ENCODE results near the gene PADI2.
"Not testable (repeated sequence)": the region's sequence is repeated elsewhere in the genome, so short reads cannot be mapped to it uniquely, and the experiment has no call there.

The PADI2 gene

GRCh38 chr1:17066361-17067068, 52.7 kb downstream of the PADI2 start:
- no peak for DNase-seq (ENCODE audit: extremely low spot score, insufficient read length, low read depth)
- no peak for FAIRE-seq

- FAIRE-seq (no peak), DNase-seq (ENCODE audit: extremely low spot score, insufficient read length, low read depth) (no peak)
These were observed 53.6 kb downstream of the PADI2 start for GRCh38 chr1:17065666-17066065.

GRCh38 chr1:17062751-17063150, 56.5 kb downstream of the PADI2 start:
- peak; percentile 12 for FAIRE-seq
- DNase-seq (ENCODE audit: extremely low spot score, insufficient read length, low read depth), result not testable (repeated sequence)

- DNase-seq (ENCODE audit: extremely low spot score, insufficient read length, low read depth) (no peak), FAIRE-seq (no peak)
These were observed 57.4 kb downstream of the PADI2 start for GRCh38 chr1:17061892-17062291.

GRCh38 chr1:17061486-17061885, 57.8 kb downstream of the PADI2 start:
- DNase-seq (ENCODE audit: extremely low spot score, insufficient read length, low read depth) (no peak), FAIRE-seq (no peak)

DNA sequence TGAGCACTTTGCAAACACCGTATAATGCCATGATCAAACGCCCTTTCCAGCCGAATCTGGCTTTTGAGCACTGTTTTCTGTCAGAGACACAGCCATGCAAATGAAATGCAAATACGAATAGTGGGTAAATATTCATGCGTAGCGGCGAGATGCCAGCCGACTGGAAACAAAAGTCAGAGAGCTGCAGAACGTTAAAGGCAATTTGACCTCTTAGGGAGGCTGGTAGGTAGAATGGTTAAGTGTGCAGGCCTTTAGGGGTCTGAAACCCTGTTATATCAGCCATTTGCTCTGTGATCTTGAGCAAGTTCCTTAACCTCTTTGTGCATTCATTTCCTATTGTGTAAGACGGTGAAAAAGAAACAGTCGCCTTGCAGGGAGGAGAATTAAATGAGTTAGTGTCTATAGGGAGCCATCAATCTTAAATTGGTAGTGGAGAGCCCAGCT, 58.9 kb downstream of the PADI2 start:
- peak; percentile 33 for FAIRE-seq
- no peak for DNase-seq (ENCODE audit: extremely low spot score, insufficient read length, low read depth)

DNA sequence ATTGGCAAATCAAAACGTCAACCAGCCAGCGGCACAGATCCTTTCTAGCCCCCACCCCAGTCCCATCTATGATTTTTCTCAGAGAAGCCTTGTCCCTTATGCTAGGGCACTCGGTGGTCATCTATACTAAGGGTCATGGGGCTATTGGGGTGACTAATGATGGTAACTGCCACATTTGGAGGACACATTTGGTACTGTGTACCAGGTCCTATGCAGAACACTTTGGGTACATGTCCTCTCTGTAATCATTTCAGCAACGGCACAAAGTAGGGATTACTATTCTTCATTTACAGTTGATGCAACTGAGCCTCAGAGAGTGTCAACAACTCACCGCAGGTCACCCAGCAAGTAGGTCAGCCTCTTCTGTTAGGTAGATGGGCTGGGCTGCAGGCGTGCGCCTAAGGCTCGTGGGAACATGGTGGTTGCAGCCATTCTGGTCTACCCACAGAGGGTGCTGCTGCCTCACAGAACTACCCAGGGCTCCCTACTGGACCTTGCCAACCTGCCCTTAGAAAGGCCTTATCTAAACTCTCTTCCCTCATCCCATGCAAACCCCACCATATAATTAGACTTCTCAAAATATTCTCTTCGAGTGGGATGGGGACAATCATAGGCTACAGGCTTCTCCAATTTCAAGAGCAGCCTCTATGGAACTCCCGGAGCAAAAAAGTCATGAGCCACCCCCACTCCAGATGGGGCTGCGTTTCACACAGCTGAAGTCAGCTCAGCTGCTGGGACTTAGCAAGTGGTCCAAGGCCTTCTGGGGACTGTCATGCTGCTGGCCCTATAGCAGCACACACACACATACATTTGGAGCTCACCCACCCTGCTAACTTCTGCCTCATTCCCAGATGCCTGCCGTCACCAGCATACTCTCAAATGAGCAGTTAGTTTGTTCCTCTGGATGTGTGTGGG, 59.6 kb downstream of the PADI2 start:
- peak; percentile 49 for DNase-seq (ENCODE audit: extremely low spot score, insufficient read length, low read depth)
- peak; percentile 93 for FAIRE-seq

- FAIRE-seq, result no peak
- no peak for DNase-seq (ENCODE audit: extremely low spot score, insufficient read length, low read depth)
These were observed 62.7 kb downstream of the PADI2 start for GRCh38 chr1:17056551-17056950.

- DNase-seq (ENCODE audit: extremely low spot score, insufficient read length, low read depth), result no peak
These were observed 63.5 kb downstream of the PADI2 start for GRCh38 chr1:17055801-17056200.

DNA sequence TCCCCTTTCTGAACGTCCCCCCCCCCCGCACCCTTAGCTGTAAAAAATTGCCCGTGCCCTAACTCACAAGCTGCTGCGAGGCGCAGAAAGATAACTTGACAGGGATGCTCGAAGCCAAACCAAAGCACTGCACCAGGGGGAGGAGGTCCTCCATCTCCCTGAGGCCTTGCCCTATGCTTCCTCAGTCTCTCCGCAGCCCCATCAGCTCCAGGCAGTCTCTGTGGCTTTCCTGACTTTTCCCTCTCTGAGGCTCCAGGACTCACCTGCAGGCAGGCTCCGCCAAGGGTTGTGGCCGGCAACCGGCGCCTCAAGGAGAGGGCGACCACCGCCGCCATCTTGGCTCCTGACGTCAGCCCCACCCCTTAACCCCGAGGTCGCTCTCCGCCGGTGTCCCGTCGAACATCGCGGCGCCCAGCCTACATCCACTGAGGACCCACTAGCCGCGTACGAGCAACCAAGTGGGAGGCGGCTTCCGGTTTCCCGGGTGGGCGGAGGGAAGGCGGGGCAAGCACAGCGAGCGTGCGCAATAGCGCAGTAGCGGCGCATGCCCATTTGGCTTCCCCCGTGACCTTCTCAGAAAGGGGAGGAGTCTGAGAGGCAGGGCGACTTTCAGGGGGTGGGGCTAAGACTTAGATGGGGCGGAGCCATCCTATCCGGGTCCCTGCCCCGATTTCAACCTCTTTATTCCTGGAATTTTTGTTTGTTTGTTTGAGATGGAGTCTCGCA, 65.4 kb downstream of the PADI2 start, which contains the start of gene SDHB:
TSS of gene SDHB (minus strand) at position 348 of the 726 bp plus-strand sequence. CDS start at position 335, 13 bp downstream.
- DNase-seq (ENCODE audit: extremely low spot score, insufficient read length, low read depth) (peak; percentile 95), FAIRE-seq (peak; percentile 100)

More at GRCh38 chr1:17055801-17056200, 63.5 kb downstream of the PADI2 start:
- FAIRE-seq, result no peak

- DNase-seq (ENCODE audit: extremely low spot score, insufficient read length, low read depth) (no peak), FAIRE-seq (no peak)
These were observed 66.1 kb downstream of the PADI2 start for GRCh38 chr1:17053086-17053684.

- no peak for DNase-seq (ENCODE audit: extremely low spot score, insufficient read length, low read depth)
- no peak for FAIRE-seq
These were observed 66.6 kb downstream of the PADI2 start for GRCh38 chr1:17052641-17053040.

- no peak for FAIRE-seq
- DNase-seq (ENCODE audit: extremely low spot score, insufficient read length, low read depth), result no peak
These were observed 67.2 kb downstream of the PADI2 start for GRCh38 chr1:17052038-17052437.

GRCh38 chr1:17047924-17048323, 71.3 kb downstream of the PADI2 start:
- DNase-seq (ENCODE audit: extremely low spot score, insufficient read length, low read depth) (no peak), FAIRE-seq (no peak)

DNA sequence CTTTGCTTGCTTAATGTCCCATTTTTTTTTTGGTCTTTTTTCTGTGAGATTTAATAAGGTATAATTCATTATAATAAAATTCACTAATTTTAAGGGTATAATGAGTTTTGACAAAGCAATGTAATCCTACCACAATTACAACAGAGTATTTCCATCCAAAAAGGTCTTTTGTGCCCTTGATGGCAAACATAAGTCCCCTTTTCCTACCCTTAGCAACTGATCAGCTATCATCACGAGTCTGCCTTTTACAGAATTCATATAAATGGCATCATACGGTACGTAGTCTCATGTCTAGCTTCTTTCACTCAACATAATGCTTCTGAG, 73.0 kb downstream of the PADI2 start:
- no peak for FAIRE-seq
- no peak for DNase-seq (ENCODE audit: extremely low spot score, insufficient read length, low read depth)

GRCh38 chr1:17045634-17046333, 73.5 kb downstream of the PADI2 start:
- peak; percentile 82 for FAIRE-seq

DNA sequence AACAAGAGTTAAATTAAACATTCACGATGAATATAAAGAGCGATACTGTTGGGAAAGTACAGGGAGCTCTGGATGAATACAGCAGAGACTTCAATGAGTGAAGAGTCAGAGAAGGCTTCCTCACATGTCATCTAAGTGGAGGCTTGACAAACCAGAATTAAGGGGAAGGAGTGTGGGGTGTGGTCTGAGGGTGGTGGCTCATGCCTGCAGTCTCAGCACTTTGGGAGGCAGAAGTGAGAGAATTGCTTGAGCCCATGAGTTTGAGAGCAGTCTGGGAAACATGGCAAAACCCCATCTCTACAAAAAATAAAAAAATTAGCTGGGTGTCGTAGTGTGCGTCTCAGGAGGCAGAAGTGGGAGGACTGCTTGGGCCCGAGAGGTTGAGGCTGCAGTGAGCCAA, 74.1 kb downstream of the PADI2 start:
- no peak for DNase-seq (ENCODE audit: extremely low spot score, insufficient read length, low read depth)
- no peak for FAIRE-seq

More at GRCh38 chr1:17045634-17046333, 73.5 kb downstream of the PADI2 start:
- DNase-seq (ENCODE audit: extremely low spot score, insufficient read length, low read depth), result no peak

- DNase-seq (ENCODE audit: extremely low spot score, insufficient read length, low read depth), result no peak
- no peak for FAIRE-seq
These were observed 75.6 kb downstream of the PADI2 start for GRCh38 chr1:17043676-17044075.

- DNase-seq (ENCODE audit: extremely low spot score, insufficient read length, low read depth) (no peak), FAIRE-seq (no peak)
These were observed 79.1 kb downstream of the PADI2 start for GRCh38 chr1:17040135-17040534.
